ENCODE data around the gene GPC6.

Gene GPC6

GRCh38 chr13:93724187-93724586 lies 497.6 kb downstream of the GPC6 start:
- TF ChIP-seq CTCF (IDR thresholded peaks at IDR 0.05; ENCODE audit: low read depth, low read length), result no peak
- no peak overlapping the region for H3K4me3 ChIP-seq (ENCODE audit: low read depth, low read length)

- TF ChIP-seq CTCF (IDR thresholded peaks at IDR 0.05; ENCODE audit: low read depth, low read length), result no peak
- no peak overlapping the region for H3K4me3 ChIP-seq (ENCODE audit: low read depth, low read length)
These were observed 499.8 kb downstream of the GPC6 start for GRCh38 chr13:93726173-93726957.

- H3K4me3 ChIP-seq (ENCODE audit: low read depth, low read length), result no peak overlapping the region
- no peak for TF ChIP-seq CTCF (IDR thresholded peaks at IDR 0.05; ENCODE audit: low read depth, low read length)
These were observed 500.9 kb downstream of the GPC6 start for GRCh38 chr13:93727211-93728141.

- TF ChIP-seq CTCF (IDR thresholded peaks at IDR 0.05; ENCODE audit: low read depth, low read length), result no peak
- H3K4me3 ChIP-seq (ENCODE audit: low read depth, low read length), result no peak overlapping the region
These were observed 502.8 kb downstream of the GPC6 start for GRCh38 chr13:93729383-93729782.

- TF ChIP-seq CTCF (IDR thresholded peaks at IDR 0.05; ENCODE audit: low read depth, low read length), result no peak
- no peak overlapping the region for H3K4me3 ChIP-seq (ENCODE audit: low read depth, low read length)
These were observed 504.2 kb downstream of the GPC6 start for GRCh38 chr13:93730780-93731179.

GRCh38 chr13:93732186-93732585 lies 505.6 kb downstream of the GPC6 start:
- H3K4me3 ChIP-seq (ENCODE audit: low read depth, low read length), result no peak overlapping the region
- no peak for TF ChIP-seq CTCF (IDR thresholded peaks at IDR 0.05; ENCODE audit: low read depth, low read length)

GRCh38 chr13:93736081-93736480 lies 509.5 kb downstream of the GPC6 start:
- no peak for TF ChIP-seq CTCF (IDR thresholded peaks at IDR 0.05; ENCODE audit: low read depth, low read length)
- no peak overlapping the region for H3K4me3 ChIP-seq (ENCODE audit: low read depth, low read length)

Measured in WI38 (cell line).